Epithelial cell of alveolus of lung (primary cell): ENCODE measurements around the gene LAD1. TPM values are rescaled to one million over a fixed set of nuclear protein-coding genes. Genes with fewer than 3 reads are reported as not detected.

Source experiments
- total RNA-seq: library from RNA; depleted of rRNA; stranded (reverse); fragments of >200 nt; gene quantifications from 2 replicates; pipeline ENCODE4 v1.2.1, GENCODE V29; 2015

The LAD1 gene, protein sequence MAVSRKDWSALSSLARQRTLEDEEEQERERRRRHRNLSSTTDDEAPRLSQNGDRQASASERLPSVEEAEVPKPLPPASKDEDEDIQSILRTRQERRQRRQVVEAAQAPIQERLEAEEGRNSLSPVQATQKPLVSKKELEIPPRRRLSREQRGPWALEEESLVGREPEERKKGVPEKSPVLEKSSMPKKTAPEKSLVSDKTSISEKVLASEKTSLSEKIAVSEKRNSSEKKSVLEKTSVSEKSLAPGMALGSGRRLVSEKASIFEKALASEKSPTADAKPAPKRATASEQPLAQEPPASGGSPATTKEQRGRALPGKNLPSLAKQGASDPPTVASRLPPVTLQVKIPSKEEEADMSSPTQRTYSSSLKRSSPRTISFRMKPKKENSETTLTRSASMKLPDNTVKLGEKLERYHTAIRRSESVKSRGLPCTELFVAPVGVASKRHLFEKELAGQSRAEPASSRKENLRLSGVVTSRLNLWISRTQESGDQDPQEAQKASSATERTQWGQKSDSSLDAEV
- 0.48 and 3.4 TPM in 2 replicates for total RNA-seq

DNA sequence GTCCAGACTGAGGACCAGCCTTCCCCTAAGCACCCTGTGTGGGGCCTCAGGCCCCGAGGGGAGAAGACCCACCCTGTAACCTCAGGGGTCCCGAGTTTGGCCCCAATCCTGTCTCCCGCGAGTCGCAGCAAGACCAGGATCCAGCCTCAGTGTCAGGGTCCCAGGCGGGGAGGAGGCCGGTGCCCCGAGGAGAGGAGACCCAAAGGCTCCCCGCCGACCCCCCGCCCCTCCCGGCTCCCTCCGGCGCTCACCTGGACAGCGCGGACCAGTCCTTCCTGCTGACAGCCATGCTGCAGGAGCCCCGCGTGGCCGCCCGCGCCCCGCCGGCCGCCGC, at the start of gene LAD1:
LAD1 (minus strand) TSS at position 307 of the 334 bp plus-strand sequence; CDS start at position 289, 18 bp downstream.

DNA sequence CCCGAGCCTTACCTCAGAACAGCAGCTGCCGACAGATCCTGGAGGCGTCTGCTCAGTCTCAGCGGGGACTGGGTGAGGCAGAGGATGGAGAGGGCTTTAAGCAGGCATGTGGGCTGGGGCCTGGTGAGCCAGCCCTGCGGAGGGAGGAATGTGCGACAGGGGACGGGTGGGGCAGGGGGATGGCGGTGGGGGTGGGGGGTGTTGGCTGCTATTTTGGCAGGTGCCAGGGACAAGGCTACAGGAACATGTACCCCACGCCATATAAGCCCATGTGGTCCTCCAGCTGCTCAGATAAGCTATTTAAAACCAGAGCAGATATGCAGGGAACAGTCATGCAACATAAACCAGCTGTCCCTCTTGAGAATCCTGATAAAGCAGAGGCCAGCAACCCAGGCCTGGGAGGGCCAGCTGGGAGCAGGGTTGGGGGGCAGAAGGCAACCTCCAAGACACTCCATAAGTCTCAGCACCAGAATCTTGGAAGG, 21.5 kb downstream of the LAD1 start, which contains the start of gene TNNT2:
TNNT2 (minus strand) TSS at position 70 of the 482 bp plus-strand sequence. CDS start 4,426 bp downstream, outside the sequence.

Other genes starting within 250 kb of the LAD1 start
- gene TMEM9, start 244.8 kb downstream of the LAD1 start, total RNA-seq = 113 and 131 TPM in 2 replicates
- under 0.01 TPM in 1 of 2 replicates, not detected in the other for gene IGFN1, start 208.5 kb downstream of the LAD1 start, total RNA-seq
- gene PKP1, start 115.8 kb downstream of the LAD1 start, total RNA-seq = under 0.01 and 0.24 TPM in 2 replicates
- gene TNNT2, start 21.6 kb downstream of the LAD1 start, total RNA-seq = 12.5 TPM in 1 of 2 replicates, not detected in the other
- gene TNNI1, start 22.4 kb upstream of the LAD1 start, total RNA-seq = under 0.01 and 23.9 TPM in 2 replicates
- 66.1 and 76.5 TPM in 2 replicates for gene PHLDA3, start 69.9 kb upstream of the LAD1 start, total RNA-seq
- gene CSRP1, start 107.8 kb upstream of the LAD1 start, total RNA-seq = 526 and 799 TPM in 2 replicates
- gene NAV1, start 139.8 kb upstream of the LAD1 start, total RNA-seq = 33.4 and 56.2 TPM in 2 replicates